Measurements from ENCODE around the gene ATG3.

Gene ATG3

DNA sequence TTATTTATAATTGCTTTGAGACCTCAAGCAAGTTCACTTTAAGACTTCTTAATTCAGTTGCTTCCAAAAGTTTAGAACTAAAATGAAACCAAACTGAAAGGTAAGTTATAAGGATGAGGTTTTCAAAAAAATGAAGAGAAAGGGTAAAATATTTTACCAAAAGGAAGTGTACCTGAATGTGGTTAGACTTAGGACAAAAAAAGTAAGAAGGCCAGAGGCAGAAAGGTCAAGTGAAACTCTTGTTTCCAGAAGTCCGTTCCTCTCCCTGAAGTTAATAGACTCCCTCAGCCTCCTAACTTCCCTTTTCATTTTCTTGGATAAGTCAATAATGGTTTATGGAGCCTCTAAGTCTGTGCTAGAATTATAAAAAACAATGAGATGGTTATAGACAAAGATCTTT is 79.1 kb downstream of the ATG3 start:
- Histone ChIP-seq H3K4me3 (ENCODE audit: low read length, poor library complexity, severe bottlenecking) (no peak overlapping the region), H3K36me3 (ENCODE audit: insufficient read depth, low read length) (no peaks in the 10 kb centered on the region), H2AFZ (ENCODE audit: low read length) (no peak overlapping the region), H4K20me1 (ENCODE audit: insufficient read depth, low read length, poor library complexity, severe bottlenecking) (no peaks in the 10 kb centered on the region), H3K79me2 (ENCODE audit: insufficient read depth, low read length) (no peaks in the 10 kb centered on the region), H3K9me3 (ENCODE audit: insufficient read depth, low read depth, low read length) (no peaks in the 10 kb centered on the region), H3K4me2 (ENCODE audit: low read depth, low read length, poor library complexity, severe bottlenecking) (peak overlapping the region; percentile 3), H3K9me2 (replicated peaks; ENCODE audit: low read depth, low read length) (no peaks in the 10 kb centered on the region), H3F3A (ENCODE audit: low read depth) (no peaks in the 10 kb centered on the region), H3K9ac (ENCODE audit: low read depth, low read length, poor library complexity, severe bottlenecking) (no peak overlapping the region), H3K27me3 (ENCODE audit: insufficient read depth, low read length, poor library complexity, severe bottlenecking) (no peaks in the 10 kb centered on the region), H3K4me1 (ENCODE audit: insufficient read depth, low read length, poor library complexity, severe bottlenecking) (no peaks in the 10 kb centered on the region)
- TF ChIP-seq, protein P1, sequence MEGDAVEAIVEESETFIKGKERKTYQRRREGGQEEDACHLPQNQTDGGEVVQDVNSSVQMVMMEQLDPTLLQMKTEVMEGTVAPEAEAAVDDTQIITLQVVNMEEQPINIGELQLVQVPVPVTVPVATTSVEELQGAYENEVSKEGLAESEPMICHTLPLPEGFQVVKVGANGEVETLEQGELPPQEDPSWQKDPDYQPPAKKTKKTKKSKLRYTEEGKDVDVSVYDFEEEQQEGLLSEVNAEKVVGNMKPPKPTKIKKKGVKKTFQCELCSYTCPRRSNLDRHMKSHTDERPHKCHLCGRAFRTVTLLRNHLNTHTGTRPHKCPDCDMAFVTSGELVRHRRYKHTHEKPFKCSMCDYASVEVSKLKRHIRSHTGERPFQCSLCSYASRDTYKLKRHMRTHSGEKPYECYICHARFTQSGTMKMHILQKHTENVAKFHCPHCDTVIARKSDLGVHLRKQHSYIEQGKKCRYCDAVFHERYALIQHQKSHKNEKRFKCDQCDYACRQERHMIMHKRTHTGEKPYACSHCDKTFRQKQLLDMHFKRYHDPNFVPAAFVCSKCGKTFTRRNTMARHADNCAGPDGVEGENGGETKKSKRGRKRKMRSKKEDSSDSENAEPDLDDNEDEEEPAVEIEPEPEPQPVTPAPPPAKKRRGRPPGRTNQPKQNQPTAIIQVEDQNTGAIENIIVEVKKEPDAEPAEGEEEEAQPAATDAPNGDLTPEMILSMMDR (conservative IDR thresholded peaks at IDR 0.05; ENCODE audit: low read length): no peak
- TF ChIP-seq EZH2phosphoT487 (IDR thresholded peaks at IDR 0.05; ENCODE audit: borderline replicate concordance): no peak

Measured in Loucy (cell line).